Stimulated activated CD4-positive, alpha-beta T cell treated with anti-CD3 and anti-CD28 coated beads, Interleukin-1b, Interleukin-23, amount 100 ng/mL, for 24 hours (primary cell): ENCODE results near the gene SRPK1.
"Not testable (repeated sequence)": the region's sequence is repeated elsewhere in the genome, so short reads cannot be mapped to it uniquely, and the experiment has no call there.

ENCODE experiments used
- DNase-seq, 4 experiments: peaks; one replicate each; pipeline ENCODE4 v3.0.0-alpha.2; 2020; ENCODE audit warnings: low read depth in 4 of 4, low spot score in 1 of 4

The SRPK1 gene

GRCh38 chr6:35920793-35921732, at the start of gene SRPK1:
Gene SRPK1 (minus strand): TSS chr6:35921098. CDS start chr6:35921056, 42 bp downstream.
- peak; percentile 63 to 87 (median 80) for DNase-seq

GRCh38 chr6:35970181-35970580, 49.3 kb upstream of the SRPK1 start:
- DNase-seq: no peak

GRCh38 chr6:35969646-35970045, 48.7 kb upstream of the SRPK1 start:
- no peak for DNase-seq

- DNase-seq: no peak
These were observed 47.9 kb upstream of the SRPK1 start for GRCh38 chr6:35968821-35969220.

GRCh38 chr6:35967076-35967774, 46.3 kb upstream of the SRPK1 start:
- DNase-seq: no peak

- no peak for DNase-seq
These were observed 42.1 kb upstream of the SRPK1 start for GRCh38 chr6:35962779-35963560.

- DNase-seq: no peak
These were observed 39.3 kb upstream of the SRPK1 start for GRCh38 chr6:35960187-35960586.

GRCh38 chr6:35955970-35956369, 35.1 kb upstream of the SRPK1 start:
- no peak for DNase-seq

- DNase-seq: no peak
These were observed 34.6 kb upstream of the SRPK1 start for GRCh38 chr6:35955521-35955920.

- DNase-seq: no peak
These were observed 34.2 kb upstream of the SRPK1 start for GRCh38 chr6:35955071-35955470.

GRCh38 chr6:35954333-35954732, 33.4 kb upstream of the SRPK1 start:
- no peak for DNase-seq

- DNase-seq: no peak
These were observed 27.8 kb upstream of the SRPK1 start for GRCh38 chr6:35948725-35949124.

- no peak for DNase-seq
These were observed 24.7 kb upstream of the SRPK1 start for GRCh38 chr6:35945650-35946025.

GRCh38 chr6:35943390-35943789, 22.5 kb upstream of the SRPK1 start:
- DNase-seq: no peak

GRCh38 chr6:35942355-35942754, 21.5 kb upstream of the SRPK1 start:
- DNase-seq: no peak

- DNase-seq: not testable (repeated sequence)
These were observed 20.3 kb upstream of the SRPK1 start for GRCh38 chr6:35941170-35941569.

- DNase-seq: not testable (repeated sequence)
These were observed 19.1 kb upstream of the SRPK1 start for GRCh38 chr6:35940014-35940413.

- not testable (repeated sequence) for DNase-seq
These were observed 18.4 kb upstream of the SRPK1 start for GRCh38 chr6:35939259-35939658.

GRCh38 chr6:35936681-35937359, 15.9 kb upstream of the SRPK1 start:
- DNase-seq: no peak

- no peak for DNase-seq
These were observed 14.6 kb upstream of the SRPK1 start for GRCh38 chr6:35935469-35935868.

GRCh38 chr6:35933844-35934243, 12.9 kb upstream of the SRPK1 start:
- DNase-seq: no peak
